Lower leg skin (tissue), 3 donors: ENCODE measurements around the gene PRKACG.

Source experiments
- CTCF ChIP-seq, 3 donors: fragments of 450-650 bp; IDR thresholded peaks; one replicate each; pipeline ENCODE4 v1.5.1; 2016; ENCODE audit warnings: antibody characterized with exemption in 3 of 3, mild to moderate bottlenecking in 3 of 3, moderate library complexity in 2 of 3
- POLR2A ChIP-seq, 2 donors: fragments of 450-650 bp; IDR thresholded peaks; one replicate each; pipeline ENCODE4 v1.6.1; 2016 to 2017; ENCODE audit warnings: antibody characterized with exemption in 2 of 2, mild to moderate bottlenecking in 1 of 2, moderate library complexity in 1 of 2

- TF ChIP-seq CTCF (IDR thresholded peaks at IDR 0.05) = no peak
- TF ChIP-seq POLR2A (IDR thresholded peaks at IDR 0.05) = no peak
Observed at GRCh38 chr9:68963416-68963815, 50.5 kb downstream of the PRKACG start.
